ENCODE measurements around the gene FRAT1. TPM values are rescaled to one million over a fixed set of nuclear protein-coding genes. Genes with fewer than 3 reads are reported as not detected.

The FRAT1 gene
- polyA plus RNA-seq, 1 experiment = 1.1 TPM

DNA sequence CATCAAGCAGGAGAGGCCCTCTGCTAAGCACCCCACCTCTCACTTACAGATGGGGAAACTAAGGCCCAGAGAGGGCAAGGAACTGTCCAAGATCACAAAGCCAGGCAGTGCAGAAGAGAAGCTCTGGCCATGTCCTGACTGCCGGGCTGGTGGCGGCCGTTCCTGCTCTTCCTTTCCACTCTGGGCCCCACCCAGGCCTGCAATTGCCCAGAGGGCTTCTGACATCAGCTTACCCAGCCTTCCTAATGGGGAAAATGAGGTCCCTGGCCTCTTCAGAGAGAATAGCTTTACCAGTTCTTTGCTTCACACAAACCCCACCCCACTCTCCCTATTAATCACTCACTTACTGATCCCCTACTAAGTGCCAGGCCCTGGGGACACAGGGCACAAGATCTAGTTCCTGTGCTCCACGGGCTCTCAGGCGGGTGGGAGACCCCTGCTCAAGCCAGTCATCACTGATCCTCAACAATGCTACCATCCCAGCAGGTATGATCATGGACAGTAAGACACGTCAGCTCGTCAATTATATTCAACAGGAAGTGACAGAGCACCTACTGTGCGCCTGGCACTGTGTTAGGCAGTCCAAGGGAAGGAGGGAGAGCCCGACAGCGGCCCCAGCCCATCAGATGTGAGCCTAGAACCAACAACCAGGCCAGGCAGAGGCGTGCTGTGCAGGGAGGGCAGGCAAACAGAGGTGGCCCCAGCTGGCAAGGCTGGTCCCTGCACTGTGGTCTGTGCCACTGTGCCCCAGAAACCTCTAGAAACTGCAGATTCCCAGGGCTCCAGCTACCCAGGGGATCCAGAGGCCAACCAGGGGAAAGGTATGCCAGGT, 41.9 kb downstream of the FRAT1 start:
- no peaks in the 10 kb centered on the region for H3K27me3 ChIP-seq (ENCODE audit: control insufficient read depth, insufficient read depth, low read length)
- CTCF ChIA-PET = interaction anchor here (2.3 kb wide), 1 partner anchor 82 kb away, joined by 6 read pairs; no protein-coding TSS in a partner anchor
- no peaks in the 10 kb centered on the region for H3K9me3 ChIP-seq (ENCODE audit: control insufficient read depth, insufficient read depth, low read length)
- TF ChIP-seq, protein P1, sequence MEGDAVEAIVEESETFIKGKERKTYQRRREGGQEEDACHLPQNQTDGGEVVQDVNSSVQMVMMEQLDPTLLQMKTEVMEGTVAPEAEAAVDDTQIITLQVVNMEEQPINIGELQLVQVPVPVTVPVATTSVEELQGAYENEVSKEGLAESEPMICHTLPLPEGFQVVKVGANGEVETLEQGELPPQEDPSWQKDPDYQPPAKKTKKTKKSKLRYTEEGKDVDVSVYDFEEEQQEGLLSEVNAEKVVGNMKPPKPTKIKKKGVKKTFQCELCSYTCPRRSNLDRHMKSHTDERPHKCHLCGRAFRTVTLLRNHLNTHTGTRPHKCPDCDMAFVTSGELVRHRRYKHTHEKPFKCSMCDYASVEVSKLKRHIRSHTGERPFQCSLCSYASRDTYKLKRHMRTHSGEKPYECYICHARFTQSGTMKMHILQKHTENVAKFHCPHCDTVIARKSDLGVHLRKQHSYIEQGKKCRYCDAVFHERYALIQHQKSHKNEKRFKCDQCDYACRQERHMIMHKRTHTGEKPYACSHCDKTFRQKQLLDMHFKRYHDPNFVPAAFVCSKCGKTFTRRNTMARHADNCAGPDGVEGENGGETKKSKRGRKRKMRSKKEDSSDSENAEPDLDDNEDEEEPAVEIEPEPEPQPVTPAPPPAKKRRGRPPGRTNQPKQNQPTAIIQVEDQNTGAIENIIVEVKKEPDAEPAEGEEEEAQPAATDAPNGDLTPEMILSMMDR (IDR thresholded peaks at IDR 0.05; ENCODE audit: low read depth, low read length) = no peak
- no peak overlapping the region for H3K4me3 ChIP-seq (ENCODE audit: low read depth, low read length)
- POLR2A ChIA-PET = no interaction called here
- no peak for DNase-seq (ENCODE audit: low read depth, low spot score)
- H3K27ac ChIP-seq (ENCODE audit: low read depth, low read length) = no peak overlapping the region

DNA sequence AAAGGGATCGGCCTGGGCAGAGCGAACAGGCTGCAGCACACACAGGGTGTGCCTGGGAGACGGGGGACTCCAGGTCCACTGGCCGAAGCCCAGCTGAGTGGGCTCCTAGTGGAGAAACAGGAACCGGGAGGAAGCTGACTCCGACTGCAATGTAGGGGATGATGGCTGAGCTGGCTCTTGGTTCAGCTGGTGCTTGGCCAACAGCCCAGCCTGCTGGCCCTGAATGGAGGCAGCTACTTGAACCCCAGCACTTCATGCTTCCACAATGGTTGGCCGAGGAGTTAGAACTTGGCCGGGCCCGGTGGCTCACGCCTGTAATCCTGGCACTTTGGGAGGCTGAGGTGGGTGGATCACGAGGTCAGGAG, 42.4 kb downstream of the FRAT1 start:
- TF ChIP-seq, protein P1 (IDR thresholded peaks at IDR 0.05; ENCODE audit: low read depth, low read length) = no peak
- ChIA-PET POLR2A (no interaction called here), CTCF (no interaction called here)
- Histone ChIP-seq H3K27me3 (ENCODE audit: control insufficient read depth, insufficient read depth, low read length) (no peaks in the 10 kb centered on the region), H3K4me3 (ENCODE audit: low read depth, low read length) (no peak overlapping the region), H3K27ac (ENCODE audit: low read depth, low read length) (no peak overlapping the region), H3K9me3 (ENCODE audit: control insufficient read depth, insufficient read depth, low read length) (no peaks in the 10 kb centered on the region)
- DNase-seq (ENCODE audit: low read depth, low spot score) = no peak

DNA sequence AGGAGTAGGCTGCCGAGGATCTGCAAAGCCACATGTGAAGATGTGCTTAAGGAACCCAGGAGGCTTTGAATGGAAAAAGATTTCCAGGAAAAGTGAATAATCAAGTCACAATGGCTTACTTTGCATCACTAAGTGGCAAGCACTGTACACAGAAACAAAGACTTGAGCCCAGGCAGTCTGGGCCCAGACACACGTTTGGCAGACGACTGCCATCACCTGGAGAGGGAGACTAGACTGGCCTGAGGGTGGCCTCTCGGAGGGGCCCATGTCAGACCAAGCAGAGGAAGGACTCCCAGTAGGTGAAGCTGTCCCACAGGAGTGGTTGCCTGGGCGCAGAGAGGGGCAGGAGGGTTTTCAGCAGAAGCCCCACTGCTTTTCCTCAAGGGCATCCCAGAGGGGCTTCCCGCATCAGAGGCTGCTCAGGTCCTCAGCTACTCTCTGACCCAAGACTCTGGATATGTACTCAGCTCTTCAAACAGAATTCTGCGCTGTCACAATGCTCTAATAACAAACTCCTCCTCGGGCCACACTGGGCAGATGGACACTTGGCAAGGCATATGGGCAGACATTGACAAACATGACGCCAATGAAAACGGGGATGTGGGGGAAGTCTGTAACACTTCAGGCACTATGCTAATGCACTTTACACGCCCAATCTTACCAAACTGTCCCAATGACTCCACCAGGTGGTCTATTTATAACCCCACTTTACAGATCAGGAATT, 43.4 kb downstream of the FRAT1 start:
- no peaks in the 10 kb centered on the region for H3K27me3 ChIP-seq (ENCODE audit: control insufficient read depth, insufficient read depth, low read length)
- TF ChIP-seq, protein P1 (IDR thresholded peaks at IDR 0.05; ENCODE audit: low read depth, low read length) = no peak
- no peaks in the 10 kb centered on the region for H3K9me3 ChIP-seq (ENCODE audit: control insufficient read depth, insufficient read depth, low read length)
- no peak overlapping the region for H3K27ac ChIP-seq (ENCODE audit: low read depth, low read length)
- H3K4me3 ChIP-seq (ENCODE audit: low read depth, low read length) = no peak overlapping the region
- no peak for DNase-seq (ENCODE audit: low read depth, low spot score)
- POLR2A ChIA-PET = no interaction called here
- CTCF ChIA-PET = interaction anchor here (0.6 kb wide), 1 partner anchor 304 kb away, joined by 4 read pairs; no protein-coding TSS in a partner anchor

DNA sequence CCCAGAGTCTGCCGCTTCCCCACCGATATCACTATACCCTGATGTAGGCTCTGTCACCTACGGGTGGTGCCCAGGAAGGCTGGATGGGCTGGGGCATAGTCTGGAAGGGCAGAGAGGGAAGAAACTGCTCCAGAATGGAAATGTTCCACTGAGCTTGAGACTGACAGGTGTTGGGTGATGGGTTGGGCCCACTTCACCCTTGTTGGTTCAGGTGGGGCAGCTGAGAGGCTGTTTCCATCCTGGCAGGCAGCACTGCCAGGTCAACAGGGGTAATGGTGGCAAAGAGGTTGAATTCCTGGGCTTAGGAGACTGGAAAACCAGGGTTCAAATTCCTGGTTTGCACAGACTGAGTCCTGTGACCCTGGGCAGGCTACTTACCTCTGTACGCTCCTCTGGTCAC, 44.0 kb downstream of the FRAT1 start:
- no peaks in the 10 kb centered on the region for H3K9me3 ChIP-seq (ENCODE audit: control insufficient read depth, insufficient read depth, low read length)
- no peak for DNase-seq (ENCODE audit: low read depth, low spot score)
- no peak overlapping the region for H3K27ac ChIP-seq (ENCODE audit: low read depth, low read length)
- no peaks in the 10 kb centered on the region for H3K27me3 ChIP-seq (ENCODE audit: control insufficient read depth, insufficient read depth, low read length)
- POLR2A ChIA-PET = no interaction called here
- H3K4me3 ChIP-seq (ENCODE audit: low read depth, low read length) = no peak overlapping the region
- TF ChIP-seq, protein P1 (IDR thresholded peaks at IDR 0.05; ENCODE audit: low read depth, low read length) = no peak
- CTCF ChIA-PET = no interaction called here
